ENCODE results near the gene NR2C1. TPM values are rescaled to one million over a fixed set of nuclear protein-coding genes. Genes with fewer than 3 reads are reported as not detected.
"Not testable (repeated sequence)": the region's sequence is repeated elsewhere in the genome, so short reads cannot be mapped to it uniquely, and the experiment has no call there.

NR2C1 gene
- polyA plus RNA-seq, 10 donors = 26.4 to 55.3 (median 35.1) TPM

GRCh38 chr12:95004610-95005009, 68.8 kb downstream of the NR2C1 start:
- DNase-seq = no peak

DNA sequence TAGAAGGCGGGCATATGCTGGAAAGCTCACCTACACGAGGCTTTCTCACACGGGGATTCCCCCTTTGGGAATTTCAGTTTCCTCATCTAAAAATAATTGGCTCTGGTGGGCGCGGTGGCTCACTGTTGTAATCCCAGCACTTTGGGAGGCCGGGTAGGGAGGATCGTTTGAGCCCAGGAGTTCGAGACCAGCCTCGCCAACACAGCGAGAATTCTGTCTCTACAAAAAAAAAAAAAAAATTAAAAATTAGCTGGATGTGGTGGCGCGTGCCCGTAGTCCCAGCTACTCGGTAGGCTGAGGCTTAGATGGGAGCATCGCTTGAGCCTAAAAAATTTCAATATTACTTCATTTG, 69.5 kb downstream of the NR2C1 start:
- DNase-seq = no peak

- peak; percentile 95 to 98 (median 98) for DNase-seq
These were observed 70.1 kb downstream of the NR2C1 start, which contains the start of gene NDUFA12 for GRCh38 chr12:95003213-95003920. Gene NDUFA12, minus strand, starts transcription at chr12:95003697. Its CDS starts 17 bp downstream, at chr12:95003680.

- no peak for DNase-seq
These were observed 70.7 kb downstream of the NR2C1 start for GRCh38 chr12:95002754-95003153.

DNA sequence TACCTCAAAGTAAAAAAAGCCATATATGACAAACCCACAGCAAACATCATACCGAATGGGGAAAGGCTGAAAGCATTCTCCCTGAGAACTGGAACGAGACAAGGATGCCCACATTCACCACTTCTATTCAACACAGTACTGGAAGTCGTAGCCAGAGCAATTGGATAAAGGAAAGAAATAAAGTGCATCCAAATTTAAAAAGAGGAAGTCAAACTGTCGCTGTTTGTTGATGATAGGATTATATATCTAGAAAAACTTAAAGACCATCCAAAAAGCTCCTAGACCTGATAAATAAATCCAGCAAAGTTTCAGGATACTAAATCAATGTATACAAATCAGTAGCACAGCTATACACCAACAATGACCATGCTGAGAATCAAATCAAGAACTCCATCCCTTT, 75.1 kb downstream of the NR2C1 start:
- DNase-seq = no peak

- DNase-seq = no peak
These were observed 75.7 kb downstream of the NR2C1 start for GRCh38 chr12:94997726-94998125.

DNA sequence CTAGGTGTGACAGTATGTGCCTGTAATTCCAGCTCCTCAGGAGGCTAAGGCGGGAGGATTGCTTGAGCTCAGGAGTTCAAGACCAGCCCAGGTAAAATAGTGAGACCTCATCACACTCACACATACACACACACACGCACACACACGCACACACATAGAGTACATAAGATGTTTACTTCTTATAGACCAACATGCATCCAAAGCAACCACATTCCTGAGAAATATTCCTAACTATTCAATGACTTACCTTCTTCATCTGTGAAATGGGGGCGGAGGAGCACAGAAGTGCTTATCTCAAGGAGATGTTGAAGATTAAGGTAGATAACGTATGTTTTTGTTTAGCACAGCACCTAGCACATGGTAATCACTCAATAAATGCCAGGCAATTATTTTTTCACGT, 76.4 kb downstream of the NR2C1 start:
- DNase-seq = no peak

GRCh38 chr12:94994312-94994711, 79.1 kb downstream of the NR2C1 start:
- peak in 1 of 3 donors; percentile 7 for DNase-seq

- DNase-seq = not testable (repeated sequence)
These were observed 79.6 kb downstream of the NR2C1 start for GRCh38 chr12:94993855-94994254.

DNA sequence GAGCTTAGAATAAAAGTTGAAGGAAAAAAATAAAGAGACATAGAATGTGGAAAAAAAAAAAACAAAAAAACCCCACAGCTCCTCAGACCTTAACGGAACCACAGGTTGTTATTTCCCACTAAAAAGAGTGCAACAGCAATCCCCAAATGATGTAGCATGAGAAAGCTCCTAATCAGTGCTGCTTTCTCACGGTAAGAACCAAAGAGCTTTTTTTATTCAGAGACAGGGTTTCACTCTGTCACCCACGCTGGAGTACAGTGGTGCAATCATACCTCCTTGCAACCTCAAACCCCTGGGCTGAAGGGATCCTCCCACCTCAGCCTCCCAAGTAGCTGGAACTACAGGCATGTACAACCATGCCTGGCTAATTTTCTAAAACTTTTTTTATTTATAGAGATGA, 83.2 kb downstream of the NR2C1 start:
- DNase-seq = no peak

- no peak for DNase-seq
These were observed 84.9 kb downstream of the NR2C1 start for GRCh38 chr12:94988471-94988870.

- no peak for DNase-seq
These were observed 85.6 kb downstream of the NR2C1 start for GRCh38 chr12:94987801-94988200.

DNA sequence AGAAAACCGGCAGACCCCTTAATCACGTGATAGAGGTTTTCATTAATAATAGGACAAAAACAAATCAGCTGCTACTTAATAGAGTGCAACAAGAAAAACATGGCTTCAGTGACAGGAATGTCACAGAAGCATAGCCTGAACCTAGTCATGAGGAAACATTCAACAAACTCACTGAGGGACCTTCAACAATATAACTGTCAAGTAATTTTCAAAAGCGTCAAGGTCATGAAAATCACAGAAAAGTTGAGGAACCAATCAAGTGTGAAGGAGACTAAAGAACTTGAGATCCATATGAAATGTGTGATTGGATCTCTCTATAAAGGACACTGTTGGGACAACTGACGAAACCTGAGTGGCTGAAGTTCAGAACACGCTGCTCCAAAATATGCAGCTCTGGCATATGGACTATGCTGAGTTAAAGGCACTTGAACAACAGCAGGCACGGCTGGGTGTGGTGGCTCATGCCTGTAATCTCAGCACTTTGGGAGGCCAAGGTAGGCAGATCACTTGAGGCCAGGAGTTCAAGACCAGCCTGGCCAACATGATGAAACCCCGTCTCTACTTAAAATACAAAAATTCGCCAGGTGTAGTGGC, 86.2 kb downstream of the NR2C1 start:
- DNase-seq = no peak

GRCh38 chr12:94985099-94985498, 88.3 kb downstream of the NR2C1 start:
- DNase-seq = not testable (repeated sequence)

DNA sequence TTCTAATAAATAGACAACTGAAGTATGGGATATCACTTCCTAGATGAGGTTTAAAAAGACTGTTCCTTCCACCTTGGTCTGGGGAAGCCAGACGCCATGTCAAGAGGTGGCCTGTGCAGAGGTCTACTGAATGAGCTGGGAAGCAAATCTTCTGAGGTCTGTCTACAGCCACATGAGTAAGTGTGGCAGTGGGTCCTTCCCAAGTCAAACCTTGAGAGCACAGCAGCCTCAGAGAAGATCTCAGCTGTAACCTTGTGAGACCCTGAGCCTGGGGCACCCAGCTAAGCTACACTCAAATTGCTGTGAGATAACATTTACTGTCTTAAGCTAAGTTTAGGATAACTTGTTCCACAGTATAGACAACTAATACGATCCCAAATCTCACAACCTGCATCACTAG, 90.1 kb downstream of the NR2C1 start:
- DNase-seq = no peak

GRCh38 chr12:94982456-94982855, 91.0 kb downstream of the NR2C1 start:
- DNase-seq = peak in 1 of 3 donors; percentile 11

DNA sequence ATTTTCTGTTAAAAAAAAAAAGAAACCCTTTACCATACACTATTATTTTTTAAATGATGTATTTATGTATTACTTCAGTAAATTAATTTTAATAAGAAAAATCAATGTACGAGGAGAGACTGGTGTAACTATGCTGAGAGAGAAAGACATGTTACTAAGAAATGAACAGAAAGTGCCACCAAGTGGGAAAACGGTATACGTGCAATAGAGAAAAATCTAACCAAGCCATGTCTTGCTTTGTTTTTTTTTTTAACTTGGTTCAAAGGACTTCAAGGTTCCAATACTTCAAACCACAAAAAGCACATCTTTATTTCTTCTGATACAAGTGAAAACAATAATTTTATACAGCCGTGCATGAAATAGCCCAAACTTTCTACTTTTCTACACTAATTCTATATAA, 92.8 kb downstream of the NR2C1 start:
- DNase-seq = peak; percentile 7 to 16 (median 14)

GRCh38 chr12:94979941-94980340, 93.5 kb downstream of the NR2C1 start:
- DNase-seq = no peak

DNA sequence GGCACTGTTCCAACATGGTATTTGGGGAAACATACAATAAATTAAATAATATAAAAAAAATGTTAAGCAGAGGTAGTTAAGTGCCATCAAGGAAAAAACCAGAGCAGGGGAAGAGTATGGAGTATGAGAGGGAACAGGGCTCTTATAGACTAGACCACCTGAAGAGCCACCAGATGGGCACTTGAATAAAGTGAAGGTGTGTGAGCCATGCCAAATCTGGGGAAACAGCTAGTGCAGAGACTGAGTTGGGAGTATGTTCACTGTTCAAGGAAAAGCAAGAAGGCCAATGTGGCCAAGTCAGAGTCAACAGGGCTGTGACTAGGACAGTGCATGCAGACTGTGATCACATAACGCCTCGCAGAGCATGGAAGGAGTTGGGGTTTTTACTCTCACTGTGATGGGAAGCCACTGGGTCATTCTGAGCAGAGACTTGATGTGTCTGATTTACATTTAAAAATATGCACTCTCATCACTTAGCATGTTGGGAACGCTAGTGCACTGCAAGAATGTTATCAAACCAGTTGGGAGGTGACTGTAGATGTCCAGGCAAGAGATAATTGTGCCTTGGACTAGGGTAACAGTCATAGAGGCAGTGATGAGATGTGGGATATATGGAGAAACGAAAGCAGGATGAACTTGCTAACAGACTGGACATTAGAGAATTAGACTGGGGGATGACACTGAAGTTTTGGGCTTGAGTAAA, 95.5 kb downstream of the NR2C1 start:
- no peak for DNase-seq

GRCh38 chr12:94973221-94973620, 100.2 kb downstream of the NR2C1 start:
- DNase-seq = peak in 1 of 3 donors; percentile 35

GRCh38 chr12:94972795-94973194, 100.6 kb downstream of the NR2C1 start:
- DNase-seq = no peak

DNA sequence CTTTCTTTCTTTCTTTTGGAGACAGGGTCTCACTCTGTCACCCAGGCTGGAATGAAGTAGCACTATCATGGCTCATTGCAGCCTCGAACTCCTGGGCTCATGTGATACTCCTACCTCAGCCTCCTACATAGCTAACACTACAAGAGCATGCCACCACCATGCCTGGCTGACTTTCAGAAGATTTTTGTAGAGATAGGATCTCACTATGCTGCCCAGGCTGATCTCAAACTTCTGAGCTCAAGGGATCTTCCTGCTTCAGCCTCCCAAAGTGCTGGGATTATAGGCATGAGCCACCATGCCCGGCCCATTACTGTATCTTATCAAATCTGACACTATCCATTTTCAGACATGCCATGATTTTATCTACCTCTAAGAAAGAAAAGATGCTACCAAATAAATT, 101.5 kb downstream of the NR2C1 start:
- no peak for DNase-seq

DNA sequence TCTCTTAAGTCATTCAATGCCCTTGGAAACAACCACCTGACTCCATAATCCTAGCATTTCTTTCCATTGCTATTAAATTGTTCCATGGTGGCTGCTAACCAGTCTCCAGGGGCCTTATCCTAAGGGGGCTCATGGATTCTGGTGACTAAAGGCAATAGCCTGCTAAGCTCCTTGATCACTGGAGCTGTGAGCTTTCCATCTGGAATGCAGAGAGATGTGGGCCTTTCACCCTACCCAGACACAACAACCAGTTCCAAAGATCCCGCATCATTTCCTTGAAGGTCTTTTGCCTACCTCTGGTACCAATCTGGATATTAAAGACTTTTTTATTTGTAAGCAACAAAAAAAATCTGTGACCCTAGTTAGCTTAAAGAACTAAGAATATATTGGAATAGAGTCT, 102.9 kb downstream of the NR2C1 start:
- no peak for DNase-seq

All from muscle of back (tissue), 11 donors.